Adrenal gland (tissue), 12 donors: ENCODE measurements around the gene GGA1. TPM values are rescaled to one million over a fixed set of nuclear protein-coding genes. Genes with fewer than 3 reads are reported as not detected.

Experiments used
- DNase-seq, 7 donors: peaks; one replicate each; pipeline ENCODE4 v3.0.0-alpha.2; 2019 to 2020
- H3K27ac ChIP-seq, 5 donors: fragments of 200-600 bp; sonication (generic) in 4 of 5; 1 replicate in 3 of 5; 2 replicates in 2 of 5; pipeline versions ENCODE4 v1.5.1 to v1.8.0; 2016 to 2020; ENCODE audit warnings: mild to moderate bottlenecking in 1 of 5
- H3K27me3 ChIP-seq: fragments of 200-600 bp; 2 replicates; pipeline ENCODE4 v1.8.0; 2021
- H3K36me3 ChIP-seq, 2 donors: fragments of 200-600 bp; replicated peaks in 1 of 2; 1 replicate in 1 of 2; 2 replicates in 1 of 2; pipeline versions ENCODE4 v1.5.1 to v1.8.0; 2018 to 2022
- H3K4me1 ChIP-seq, 2 donors: fragments of 200-600 bp; replicated peaks in 1 of 2; 1 replicate in 1 of 2; 2 replicates in 1 of 2; pipeline versions ENCODE4 v1.5.1 to v1.8.0; 2018 to 2021
- H3K4me3 ChIP-seq, 4 donors: fragments of 200-600 bp; sonication (generic) in 3 of 4; one replicate each; pipeline ENCODE4 v1.5.1; 2016 to 2018
- H3K9me3 ChIP-seq, 3 donors: fragments of 200-600 bp; sonication (generic) in 1 of 3; replicated peaks in 1 of 3; 1 replicate in 2 of 3; 2 replicates in 1 of 3; pipeline versions ENCODE4 v1.5.1 to v1.8.0; 2016 to 2021
- POLR2A ChIP-seq, 2 donors: fragments of 450-650 bp; IDR thresholded peaks; one replicate each; pipeline ENCODE4 v1.6.1; 2017; ENCODE audit warnings: antibody characterized with exemption in 2 of 2, mild to moderate bottlenecking in 2 of 2, moderate library complexity in 1 of 2
- WGBS, 4 donors: extraction: QIAGEN DNeasy Blood & Tissue Kit in 2 of 4; methylation state at CpG; one replicate each; pipeline versions ENCODE4 v1.1.5 to v1.1.7; 2013 to 2017; 5-methylcytosine and 5-hydroxymethylcytosine counted together
- intact Hi-C, 2 donors: fragments of 100-400 bp; cut with DNase I; formaldehyde crosslinking; loops; one replicate each; pipeline versions ENCODE4 v1.14.1 to v1.15.0; 2022 to 2023
- polyA plus RNA-seq, 3 donors: library from polyadenylated mRNA; stranded (reverse); fragments of 200-250 nt in 2 of 3; fragments of 350-450 nt in 1 of 3; fragmentation: Illumina TruSeq in 1 of 3; extraction: RNeasy Lipid Tissue Mini Kit (QIAGEN cat#74804) in 1 of 3; gene quantifications; one replicate each; pipeline ENCODE4 v1.2.3, GENCODE V29; 2013 to 2014
- total RNA-seq, 9 donors: library from RNA; depleted of rRNA in 4 of 9; stranded (reverse); fragments of >200 nt in 4 of 9; fragments of 120-200 nt in 1 of 9; fragmentation: NEBNext Ultra II Directional in 1 of 9; extraction: Animal tissue kit (Norgen Biotek cat#: 25700) in 1 of 9; gene quantifications; one replicate each; pipeline versions ENCODE4 v1.1.0 to v1.2.4, GENCODE V29; 2013 to 2023
- TF ChIP-seq, protein P1 (sequence below), 6 experiments: fragments of 450-650 bp in 4 of 6; fragments of 200-600 bp in 2 of 6; sonication (generic) in 1 of 6; IDR thresholded peaks; 1 replicate in 5 of 6; 2 replicates in 1 of 6; pipeline versions ENCODE4 v1.5.1 to v1.8.0; 2016 to 2021; ENCODE audit warnings: antibody characterized with exemption in 6 of 6, mild to moderate bottlenecking in 2 of 6, moderate library complexity in 1 of 6
- donor health status: healthy with polysubstance abuse.
- donor health status: Bipolar disorder and iron deficiency.
- donor health status: DM: yes; HTN: yes; CAD: no.
- donor health status: DM: no; HTN: no; CAD: no.
- donor health status: DM: no; HTN: no; CAD: no.
- donor health status: DM: yes; HTN: yes; CAD: no.

Gene GGA1
- total and polyA plus RNA-seq, 12 donors, result 30.6 to 160 (median 65.6) TPM

DNA sequence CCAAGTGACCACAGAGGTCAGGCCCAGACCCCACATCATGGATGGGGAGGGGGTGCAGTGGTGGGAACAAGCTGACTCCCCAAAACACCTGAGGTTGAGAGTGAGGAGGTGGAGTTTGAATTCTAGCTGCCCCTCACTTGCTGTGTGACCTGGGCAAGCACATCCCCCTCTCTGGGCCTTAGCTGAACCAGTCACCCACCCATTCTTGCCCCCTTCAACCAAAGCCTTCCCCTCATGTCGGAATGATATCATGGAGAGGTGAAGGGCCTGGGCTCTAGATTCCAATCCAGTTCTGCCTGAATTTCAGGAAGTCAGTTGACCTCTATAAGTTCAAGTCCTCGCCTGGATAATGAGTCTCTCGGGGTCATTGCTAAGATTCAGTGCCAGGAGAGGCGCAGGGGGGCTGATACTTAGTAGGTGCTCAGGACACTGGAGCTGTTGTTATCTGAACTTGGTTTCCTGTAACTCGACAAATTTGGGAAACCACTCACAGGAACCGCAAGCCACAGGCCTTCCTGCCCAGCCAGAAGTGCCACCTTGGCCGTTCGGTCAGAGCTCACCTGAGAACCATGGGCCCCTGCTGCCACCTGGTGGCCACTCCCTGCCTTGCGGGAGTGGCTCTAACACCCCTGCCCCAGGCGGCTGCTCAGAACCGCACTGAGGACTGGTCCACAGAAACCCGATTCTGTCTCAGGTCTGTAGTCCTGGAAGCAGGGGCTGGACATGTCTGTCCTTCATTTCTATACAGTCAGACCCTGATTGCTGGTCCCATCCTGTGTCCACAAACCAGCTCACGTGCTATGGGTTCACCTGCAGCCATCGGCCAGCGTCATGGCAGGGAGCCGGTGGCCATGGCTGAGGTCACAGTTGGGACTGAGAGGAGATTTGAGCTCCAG, 41.5 kb upstream of the GGA1 start:
- intact Hi-C loops, result no loop called here
- peaks cover 0 to 25% of the 10 kb centered on the region in 2 donors for H3K36me3 ChIP-seq
- H3K27ac ChIP-seq, result peak overlapping the region in 3 of 5 donors; percentile 33 to 99 (median 73)
- peaks cover 62 to 86% of the 10 kb centered on the region in 2 donors for H3K4me1 ChIP-seq
- H3K27me3 ChIP-seq, result no peaks in the 10 kb centered on the region
- TF ChIP-seq, protein P1, sequence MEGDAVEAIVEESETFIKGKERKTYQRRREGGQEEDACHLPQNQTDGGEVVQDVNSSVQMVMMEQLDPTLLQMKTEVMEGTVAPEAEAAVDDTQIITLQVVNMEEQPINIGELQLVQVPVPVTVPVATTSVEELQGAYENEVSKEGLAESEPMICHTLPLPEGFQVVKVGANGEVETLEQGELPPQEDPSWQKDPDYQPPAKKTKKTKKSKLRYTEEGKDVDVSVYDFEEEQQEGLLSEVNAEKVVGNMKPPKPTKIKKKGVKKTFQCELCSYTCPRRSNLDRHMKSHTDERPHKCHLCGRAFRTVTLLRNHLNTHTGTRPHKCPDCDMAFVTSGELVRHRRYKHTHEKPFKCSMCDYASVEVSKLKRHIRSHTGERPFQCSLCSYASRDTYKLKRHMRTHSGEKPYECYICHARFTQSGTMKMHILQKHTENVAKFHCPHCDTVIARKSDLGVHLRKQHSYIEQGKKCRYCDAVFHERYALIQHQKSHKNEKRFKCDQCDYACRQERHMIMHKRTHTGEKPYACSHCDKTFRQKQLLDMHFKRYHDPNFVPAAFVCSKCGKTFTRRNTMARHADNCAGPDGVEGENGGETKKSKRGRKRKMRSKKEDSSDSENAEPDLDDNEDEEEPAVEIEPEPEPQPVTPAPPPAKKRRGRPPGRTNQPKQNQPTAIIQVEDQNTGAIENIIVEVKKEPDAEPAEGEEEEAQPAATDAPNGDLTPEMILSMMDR (IDR thresholded peaks at IDR 0.05), result peak; percentile 86 to 95 (median 94)
- no peak for TF ChIP-seq POLR2A (IDR thresholded peaks at IDR 0.05)
- H3K4me3 ChIP-seq, result no peak overlapping the region
- peak; percentile 76 to 92 (median 86) for DNase-seq
- WGBS, 4 donors, result 17 to 52% (median 27%) methylated on average over 6 to 16 of the region's 16 CpGs
- no peaks in the 10 kb centered on the region for H3K9me3 ChIP-seq

- no peak for DNase-seq
- Histone ChIP-seq H3K9me3 (no peaks in the 10 kb centered on the region), H3K36me3 (peaks cover 0 to 25% of the 10 kb centered on the region in 2 donors), H3K4me1 (peaks cover 53 to 78% of the 10 kb centered on the region in 2 donors), H3K4me3 (no peak overlapping the region), H3K27ac (no peak overlapping the region), H3K27me3 (no peaks in the 10 kb centered on the region)
- WGBS, 4 donors, result 61 to 77% (median 68%) methylated on average over 13 to 15 of the region's 15 CpGs
- intact Hi-C loops, result no loop called here
- no peak for TF ChIP-seq POLR2A (IDR thresholded peaks at IDR 0.05)
- TF ChIP-seq, protein P1 (IDR thresholded peaks at IDR 0.05), result no peak
These were observed 40.6 kb upstream of the GGA1 start for GRCh38 chr22:37568012-37568411.

GRCh38 chr22:37568448-37569008, 40.1 kb upstream of the GGA1 start:
- Histone ChIP-seq H3K27me3 (no peaks in the 10 kb centered on the region), H3K9me3 (no peaks in the 10 kb centered on the region), H3K27ac (peak overlapping the region in 2 of 5 donors; percentile 4 to 53), H3K4me1 (peaks cover 49 to 73% of the 10 kb centered on the region in 2 donors), H3K36me3 (peaks cover 0 to 25% of the 10 kb centered on the region in 2 donors), H3K4me3 (no peak overlapping the region)
- intact Hi-C loops, result no loop called here
- no peak for TF ChIP-seq POLR2A (IDR thresholded peaks at IDR 0.05)
- TF ChIP-seq, protein P1 (IDR thresholded peaks at IDR 0.05), result no peak
- DNase-seq, result peak in 1 of 7 donors; percentile 38
- 80 to 100% (median 84%) methylated on average over 1 to 14 of the region's 14 CpGs for WGBS, 4 donors
